IPS-20b (cell line): Measurements from ENCODE around the gene PTER.

Source experiments
- H3K27ac ChIP-seq: one replicate; pipeline ENCODE4 v1.5.1; 2013; ENCODE audit warnings: low read length
- H3K27me3 ChIP-seq: 2 replicates; pipeline ENCODE4 v1.6.1; 2013; ENCODE audit warnings: mild to moderate bottlenecking, low read length, inconsistent platforms; ENCODE audit not compliant: insufficient read depth
- H3K36me3 ChIP-seq: 2 replicates; pipeline ENCODE4 v1.6.1; 2013; ENCODE audit warnings: low read depth, mild to moderate bottlenecking, inconsistent platforms, low read length, moderate library complexity; ENCODE audit not compliant: insufficient read depth
- H3K4me1 ChIP-seq: 2 replicates; pipeline ENCODE4 v1.6.1; 2013; ENCODE audit warnings: mild to moderate bottlenecking, control low read depth, inconsistent platforms, low read length, moderate library complexity; ENCODE audit not compliant: insufficient read depth
- H3K4me3 ChIP-seq: 2 replicates; pipeline ENCODE4 v1.5.1; 2013; ENCODE audit warnings: mild to moderate bottlenecking, low read length, inconsistent platforms
- H3K9ac ChIP-seq: 2 replicates; pipeline ENCODE4 v1.6.1; 2013; ENCODE audit warnings: low read depth, mild to moderate bottlenecking, inconsistent platforms, low read length, moderate library complexity
- H3K9me3 ChIP-seq: 2 replicates; pipeline ENCODE4 v1.6.1; 2013; ENCODE audit warnings: mild to moderate bottlenecking, low read depth, low read length, inconsistent platforms; ENCODE audit not compliant: insufficient read depth

The PTER gene

GRCh38 chr10:16440396-16441133 lies 3.8 kb downstream of the PTER start:
- no peaks in the 10 kb centered on the region for H3K9me3 ChIP-seq
- peaks cover 8% of the 10 kb centered on the region for H3K27me3 ChIP-seq
- no peak overlapping the region for H3K27ac ChIP-seq
- H3K9ac ChIP-seq = no peak overlapping the region
- H3K4me3 ChIP-seq = no peak overlapping the region
- H3K36me3 ChIP-seq = no peaks in the 10 kb centered on the region
- peaks cover 16% of the 10 kb centered on the region for H3K4me1 ChIP-seq

- Histone ChIP-seq H3K9ac (no peak overlapping the region), H3K4me3 (no peak overlapping the region), H3K27me3 (peaks cover under 1% of the 10 kb centered on the region; the same call in 1 of the 2 replicates), H3K9me3 (no peaks in the 10 kb centered on the region), H3K4me1 (peaks cover 11% of the 10 kb centered on the region), H3K36me3 (no peaks in the 10 kb centered on the region), H3K27ac (no peak overlapping the region)
Measured at GRCh38 chr10:16441173-16441840, 4.5 kb downstream of the PTER start.

- H3K9ac ChIP-seq = no peak overlapping the region
- no peaks in the 10 kb centered on the region for H3K36me3 ChIP-seq
- no peaks in the 10 kb centered on the region for H3K9me3 ChIP-seq
- no peak overlapping the region for H3K4me3 ChIP-seq
- H3K27ac ChIP-seq = no peak overlapping the region
- H3K4me1 ChIP-seq = peaks cover 7% of the 10 kb centered on the region
- no peaks in the 10 kb centered on the region for H3K27me3 ChIP-seq
Measured at GRCh38 chr10:16442914-16443313, 6.1 kb downstream of the PTER start.

GRCh38 chr10:16445770-16446469 lies 9.1 kb downstream of the PTER start:
- Histone ChIP-seq H3K4me1 (peaks cover under 1% of the 10 kb centered on the region; the same call in 1 of the 2 replicates), H3K4me3 (no peak overlapping the region), H3K9ac (no peak overlapping the region), H3K9me3 (no peaks in the 10 kb centered on the region), H3K27ac (no peak overlapping the region), H3K27me3 (no peaks in the 10 kb centered on the region), H3K36me3 (no peaks in the 10 kb centered on the region)

GRCh38 chr10:16449454-16449853 lies 12.6 kb downstream of the PTER start:
- Histone ChIP-seq H3K27ac (no peak overlapping the region), H3K9ac (no peak overlapping the region), H3K27me3 (no peaks in the 10 kb centered on the region), H3K4me3 (no peak overlapping the region), H3K36me3 (no peaks in the 10 kb centered on the region), H3K9me3 (no peaks in the 10 kb centered on the region), H3K4me1 (no peaks in the 10 kb centered on the region)

- no peak overlapping the region for H3K4me3 ChIP-seq
- H3K9me3 ChIP-seq = no peaks in the 10 kb centered on the region
- H3K36me3 ChIP-seq = no peaks in the 10 kb centered on the region
- H3K9ac ChIP-seq = no peak overlapping the region
- no peaks in the 10 kb centered on the region for H3K4me1 ChIP-seq
- H3K27me3 ChIP-seq = no peaks in the 10 kb centered on the region
- no peak overlapping the region for H3K27ac ChIP-seq
Measured at GRCh38 chr10:16458166-16458955, 21.6 kb downstream of the PTER start.

- Histone ChIP-seq H3K27ac (no peak overlapping the region), H3K4me1 (no peaks in the 10 kb centered on the region), H3K4me3 (no peak overlapping the region), H3K9ac (no peak overlapping the region), H3K27me3 (no peaks in the 10 kb centered on the region), H3K36me3 (no peaks in the 10 kb centered on the region), H3K9me3 (no peaks in the 10 kb centered on the region)
Measured at GRCh38 chr10:16459423-16459939, 22.7 kb downstream of the PTER start.

- no peaks in the 10 kb centered on the region for H3K9me3 ChIP-seq
- H3K27me3 ChIP-seq = no peaks in the 10 kb centered on the region
- no peaks in the 10 kb centered on the region for H3K36me3 ChIP-seq
- no peaks in the 10 kb centered on the region for H3K4me1 ChIP-seq
- no peak overlapping the region for H3K27ac ChIP-seq
- no peak overlapping the region for H3K9ac ChIP-seq
- H3K4me3 ChIP-seq = no peak overlapping the region
Measured at GRCh38 chr10:16466001-16466400, 29.2 kb downstream of the PTER start.

GRCh38 chr10:16470747-16471146 lies 33.9 kb downstream of the PTER start:
- no peak overlapping the region for H3K27ac ChIP-seq
- no peaks in the 10 kb centered on the region for H3K9me3 ChIP-seq
- H3K4me1 ChIP-seq = no peaks in the 10 kb centered on the region
- no peak overlapping the region for H3K9ac ChIP-seq
- no peaks in the 10 kb centered on the region for H3K36me3 ChIP-seq
- H3K27me3 ChIP-seq = no peaks in the 10 kb centered on the region
- no peak overlapping the region for H3K4me3 ChIP-seq

- Histone ChIP-seq H3K27ac (no peak overlapping the region), H3K9me3 (no peaks in the 10 kb centered on the region), H3K4me1 (no peaks in the 10 kb centered on the region), H3K36me3 (no peaks in the 10 kb centered on the region), H3K9ac (no peak overlapping the region), H3K27me3 (no peaks in the 10 kb centered on the region), H3K4me3 (no peak overlapping the region)
Measured at GRCh38 chr10:16472828-16473227, 36.0 kb downstream of the PTER start.

- no peaks in the 10 kb centered on the region for H3K27me3 ChIP-seq
- no peaks in the 10 kb centered on the region for H3K4me1 ChIP-seq
- no peak overlapping the region for H3K27ac ChIP-seq
Measured at GRCh38 chr10:16477757-16478156, 40.9 kb downstream of the PTER start.

More at GRCh38 chr10:16477757-16478156, 40.9 kb downstream of the PTER start:
- Histone ChIP-seq H3K36me3 (no peaks in the 10 kb centered on the region), H3K9ac (no peak overlapping the region), H3K9me3 (no peaks in the 10 kb centered on the region), H3K4me3 (no peak overlapping the region)
